Right lobe of liver (tissue), 6 donors: ENCODE data around the gene PLD5. TPM values are rescaled to one million over a fixed set of nuclear protein-coding genes. Genes with fewer than 3 reads are reported as not detected.

Source experiments
- ATAC-seq, 4 donors: fragments of 200-7000 bp; cut with Tn5 transposase; one replicate each; pipeline ENCODE4 v1.9.1; 2020; ENCODE audit warnings: mild to moderate bottlenecking in 4 of 4, moderate library complexity in 4 of 4
- DNase-seq, 3 donors: peaks; one replicate each; pipeline ENCODE4 v3.0.0-alpha.2; 2020
- H3K27ac ChIP-seq, 3 donors: fragments of 200-600 bp; one replicate each; pipeline ENCODE4 v1.8.0; 2022
- H3K27me3 ChIP-seq, 2 donors: fragments of 200-600 bp; one replicate each; pipeline ENCODE4 v1.8.0; 2022
- H3K36me3 ChIP-seq, 4 donors: fragments of 200-600 bp; sonication (generic) in 1 of 4; one replicate each; pipeline versions ENCODE4 v1.5.1 to v1.8.0; 2017 to 2022; ENCODE audit warnings: control low read depth in 1 of 4
- H3K4me1 ChIP-seq, 4 donors: fragments of 200-600 bp; sonication (generic) in 1 of 4; one replicate each; pipeline versions ENCODE4 v1.5.1 to v1.8.0; 2017 to 2022; ENCODE audit warnings: control low read depth in 1 of 4
- H3K4me3 ChIP-seq, 3 donors: fragments of 200-600 bp; one replicate each; pipeline ENCODE4 v1.8.0; 2022
- H3K9me3 ChIP-seq, 4 donors: fragments of 200-600 bp; sonication (generic) in 1 of 4; one replicate each; pipeline versions ENCODE4 v1.5.1 to v1.8.0; 2017 to 2022; ENCODE audit warnings: control low read depth in 1 of 4
- CTCF ChIP-seq, 4 donors: fragments of 200-600 bp in 3 of 4; fragments of 450-650 bp in 1 of 4; IDR thresholded peaks; one replicate each; pipeline versions ENCODE4 v1.5.1 to v1.8.0; 2016 to 2022; ENCODE audit warnings: antibody characterized with exemption in 4 of 4, mild to moderate bottlenecking in 2 of 4
- POLR2A ChIP-seq: fragments of 450-650 bp; IDR thresholded peaks from one replicate; pipeline ENCODE4 v1.6.1; 2017; ENCODE audit warnings: antibody characterized with exemption, mild to moderate bottlenecking
- WGBS: methylation state at CpG from one replicate; pipeline ENCODE4 v1.1.6; 2018; ENCODE audit warnings: low coverage, low lambda C conversion rate; ENCODE audit not compliant: insufficient coverage; ENCODE audit errors: missing lambda C conversion rate; 5-methylcytosine and 5-hydroxymethylcytosine counted together
- intact Hi-C, 2 donors: fragments of 100-400 bp; cut with DNase I; formaldehyde crosslinking; loops; one replicate each; pipeline versions ENCODE4 v1.11.2 to v1.14.1; 2022
- total RNA-seq, 6 experiments: library from RNA; depleted of rRNA in 2 of 6; stranded (reverse); fragments of >200 nt in 2 of 6; fragmentation: NEBNext Ultra II Directional in 3 of 6; extraction: Animal tissue kit (Norgen Biotek cat#: 25700) in 3 of 6; gene quantifications; one replicate each; pipeline versions ENCODE4 v1.1.0 to v1.2.4, GENCODE V29; 2016 to 2023
- donor health status: DM: no; HTN: yes; CAD: no.
- donor health status: DM: no; HTN: no; CAD: no.
- donor health status: DM: no; HTN: no; CAD: no.
- donor health status: DM: no; HTN: yes; CAD: no.
- donor health status: DM: no; HTN: yes; CAD: no.

The PLD5 gene
- total RNA-seq, 6 experiments from 2014 or later, result 0.07 to 0.26 (median 0.15) TPM; not detected in 3

- intact Hi-C loops, result no loop called here
These were observed 107.8 kb downstream of the PLD5 start for GRCh38 chr1:242416657-242417056.

GRCh38 chr1:242412921-242413320 is 111.6 kb downstream of the PLD5 start:
- no peaks in the 10 kb centered on the region for H3K27me3 ChIP-seq
- no peak for DNase-seq
- intact Hi-C loops, result no loop called here
- H3K4me1 ChIP-seq, result no peaks in the 10 kb centered on the region
- ATAC-seq, result no peak
- no peak overlapping the region for H3K4me3 ChIP-seq
- H3K36me3 ChIP-seq, result no peaks in the 10 kb centered on the region
- 29% methylated on average over 6 of the region's 6 CpGs for WGBS
- TF ChIP-seq CTCF (IDR thresholded peaks at IDR 0.05) (no peak), POLR2A (no peak)
- H3K9me3 ChIP-seq, result no peaks in the 10 kb centered on the region
- no peak overlapping the region for H3K27ac ChIP-seq

More at GRCh38 chr1:242416657-242417056, 107.8 kb downstream of the PLD5 start:
- no peaks in the 10 kb centered on the region for H3K27me3 ChIP-seq
- H3K4me3 ChIP-seq, result no peak overlapping the region
- H3K9me3 ChIP-seq, result no peaks in the 10 kb centered on the region
- DNase-seq (no peak), ATAC-seq (no peak)
- H3K4me1 ChIP-seq, result no peaks in the 10 kb centered on the region
- no peak overlapping the region for H3K27ac ChIP-seq
- TF ChIP-seq CTCF (IDR thresholded peaks at IDR 0.05) (no peak), POLR2A (no peak)
- no peaks in the 10 kb centered on the region for H3K36me3 ChIP-seq
- whole genome bisulfite sequencing, result 21% methylated on average over 1 of the region's 1 CpG

GRCh38 chr1:242411901-242412300 is 112.6 kb downstream of the PLD5 start:
- ATAC-seq (no peak), DNase-seq (no peak)
- H3K27ac ChIP-seq, result no peak overlapping the region
- no peak for TF ChIP-seq CTCF (IDR thresholded peaks at IDR 0.05)
- TF ChIP-seq POLR2A, result no peak
- intact Hi-C loops, result no loop called here
- no peaks in the 10 kb centered on the region for H3K9me3 ChIP-seq
- no peaks in the 10 kb centered on the region for H3K27me3 ChIP-seq
- H3K36me3 ChIP-seq, result no peaks in the 10 kb centered on the region
- no peak overlapping the region for H3K4me3 ChIP-seq
- H3K4me1 ChIP-seq, result no peaks in the 10 kb centered on the region

- WGBS, result 60% methylated on average over 2 of the region's 2 CpGs
- TF ChIP-seq CTCF (IDR thresholded peaks at IDR 0.05), result no peak
- no peak for TF ChIP-seq POLR2A
- intact Hi-C loops, result no loop called here
These were observed 118.5 kb downstream of the PLD5 start for GRCh38 chr1:242405947-242406346.

GRCh38 chr1:242404296-242404695 is 120.2 kb downstream of the PLD5 start:
- TF ChIP-seq POLR2A, result no peak
- no peak for TF ChIP-seq CTCF (IDR thresholded peaks at IDR 0.05)
- 36% methylated on average over 2 of the region's 5 CpGs for WGBS
- ATAC-seq, result no peak
- no peaks in the 10 kb centered on the region for H3K36me3 ChIP-seq
- H3K4me3 ChIP-seq, result no peak overlapping the region
- H3K4me1 ChIP-seq, result no peaks in the 10 kb centered on the region
- no peak overlapping the region for H3K27ac ChIP-seq
- intact Hi-C loops, result no loop called here
- DNase-seq, result no peak
- no peaks in the 10 kb centered on the region for H3K27me3 ChIP-seq
- H3K9me3 ChIP-seq, result no peaks in the 10 kb centered on the region

More at GRCh38 chr1:242405947-242406346, 118.5 kb downstream of the PLD5 start:
- no peak overlapping the region for H3K27ac ChIP-seq
- no peak overlapping the region for H3K4me3 ChIP-seq
- H3K27me3 ChIP-seq, result no peaks in the 10 kb centered on the region
- no peak for DNase-seq
- no peaks in the 10 kb centered on the region for H3K9me3 ChIP-seq
- ATAC-seq, result no peak
- H3K4me1 ChIP-seq, result no peaks in the 10 kb centered on the region
- H3K36me3 ChIP-seq, result no peaks in the 10 kb centered on the region
